ENCODE measurements around the gene KLHDC9. TPM values are rescaled to one million over a fixed set of nuclear protein-coding genes. Genes with fewer than 3 reads are reported as not detected.
"Not testable (repeated sequence)": the region's sequence is repeated elsewhere in the genome, so short reads cannot be mapped to it uniquely, and the experiment has no call there.

KLHDC9 gene
- total RNA-seq, 1 experiment from 2014 or later: not detected

GRCh38 chr1:161096015-161096414 lies 2.1 kb upstream of the KLHDC9 start:
- no peak for DNase-seq (ENCODE audit: low spot score)

- no peak for DNase-seq (ENCODE audit: low spot score)
Measured at GRCh38 chr1:161096530-161096929, 1.6 kb upstream of the KLHDC9 start.

GRCh38 chr1:161099090-161099802 lies 1.1 kb downstream of the KLHDC9 start:
- no peak for DNase-seq (ENCODE audit: low spot score)

GRCh38 chr1:161100556-161100955 lies 2.4 kb downstream of the KLHDC9 start:
- no peak for DNase-seq (ENCODE audit: low spot score)

GRCh38 chr1:161106431-161106830 lies 8.3 kb downstream of the KLHDC9 start:
- no peak for DNase-seq (ENCODE audit: low spot score)

GRCh38 chr1:161111117-161111516 lies 13.0 kb downstream of the KLHDC9 start:
- no peak for DNase-seq (ENCODE audit: low spot score)

- no peak for DNase-seq (ENCODE audit: low spot score)
Measured at GRCh38 chr1:161111527-161111926, 13.4 kb downstream of the KLHDC9 start.

GRCh38 chr1:161113915-161114314 lies 15.8 kb downstream of the KLHDC9 start:
- no peak for DNase-seq (ENCODE audit: low spot score)

GRCh38 chr1:161114556-161114955 lies 16.4 kb downstream of the KLHDC9 start:
- DNase-seq (ENCODE audit: low spot score): no peak

GRCh38 chr1:161115132-161115711 lies 17.1 kb downstream of the KLHDC9 start:
- DNase-seq (ENCODE audit: low spot score): peak; percentile 85

- DNase-seq (ENCODE audit: low spot score): not testable (repeated sequence)
Measured at GRCh38 chr1:161115961-161116360, 17.8 kb downstream of the KLHDC9 start.

GRCh38 chr1:161117759-161118581 lies 19.8 kb downstream of the KLHDC9 start, which contains the start of the genes NIT1 and PFDN2:
NIT1 (plus strand) TSS chr1:161118105; CDS start chr1:161118177, 72 bp downstream.
PFDN2 (minus strand) TSS chr1:161118037; CDS start chr1:161118026, 11 bp downstream.
- peak; percentile 78 for DNase-seq (ENCODE audit: low spot score)

GRCh38 chr1:161119092-161119903 lies 21.1 kb downstream of the KLHDC9 start:
- peak; percentile 71 for DNase-seq (ENCODE audit: low spot score)

- no peak for DNase-seq (ENCODE audit: low spot score)
Measured at GRCh38 chr1:161121042-161121650, 23.0 kb downstream of the KLHDC9 start.

- no peak for DNase-seq (ENCODE audit: low spot score)
Measured at GRCh38 chr1:161121834-161122233, 23.7 kb downstream of the KLHDC9 start.

- no peak for DNase-seq (ENCODE audit: low spot score)
Measured at GRCh38 chr1:161122967-161123366, 24.8 kb downstream of the KLHDC9 start.

- no peak for DNase-seq (ENCODE audit: low spot score)
Measured at GRCh38 chr1:161127649-161128048, 29.5 kb downstream of the KLHDC9 start.

- DNase-seq (ENCODE audit: low spot score): no peak
Measured at GRCh38 chr1:161128591-161129420, 30.6 kb downstream of the KLHDC9 start.

- no peak for DNase-seq (ENCODE audit: low spot score)
Measured at GRCh38 chr1:161130266-161130665, 32.1 kb downstream of the KLHDC9 start.

Measured in H4 (cell line).